ENCODE measurements around the gene ATF5. TPM values are rescaled to one million over a fixed set of nuclear protein-coding genes. Genes with fewer than 3 reads are reported as not detected.

Gene ATF5, protein sequence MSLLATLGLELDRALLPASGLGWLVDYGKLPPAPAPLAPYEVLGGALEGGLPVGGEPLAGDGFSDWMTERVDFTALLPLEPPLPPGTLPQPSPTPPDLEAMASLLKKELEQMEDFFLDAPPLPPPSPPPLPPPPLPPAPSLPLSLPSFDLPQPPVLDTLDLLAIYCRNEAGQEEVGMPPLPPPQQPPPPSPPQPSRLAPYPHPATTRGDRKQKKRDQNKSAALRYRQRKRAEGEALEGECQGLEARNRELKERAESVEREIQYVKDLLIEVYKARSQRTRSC
- 4.5 and 15.4 TPM in 2 replicates for total RNA-seq

DNA sequence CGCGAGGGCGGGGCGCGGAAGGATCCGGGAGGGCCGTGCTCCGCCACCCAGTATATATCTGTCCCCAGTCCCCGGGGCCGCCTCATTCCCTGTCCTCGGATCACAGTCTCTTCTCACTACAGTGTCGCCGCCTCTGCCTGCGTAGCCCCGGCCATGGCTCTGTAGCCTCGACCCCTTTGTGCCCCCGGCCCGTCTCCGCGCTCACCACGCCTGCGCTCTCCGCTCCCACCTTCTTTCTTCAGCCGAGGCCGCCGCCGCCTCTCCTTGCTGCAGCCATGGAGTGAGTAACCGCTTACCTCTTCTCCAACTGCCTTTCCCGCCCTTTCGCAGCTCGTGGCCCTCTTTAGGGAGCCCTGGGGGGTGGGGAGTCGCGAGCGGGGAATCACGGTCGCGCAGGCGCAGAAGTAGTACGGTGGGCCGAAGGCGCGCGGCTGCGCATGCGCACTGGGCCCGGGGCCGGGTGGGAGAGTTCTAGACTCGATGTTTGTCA lies at the start of gene ATF5, which contains the start of gene NUP62:
Gene ATF5, plus strand, starts transcription at position 85 of the 490 bp plus-strand sequence. CDS start 1,646 bp downstream, outside the sequence.
Gene NUP62, minus strand, starts transcription at position 384 of the 490 bp plus-strand sequence. CDS start 19,697 bp downstream, outside the sequence.

DNA sequence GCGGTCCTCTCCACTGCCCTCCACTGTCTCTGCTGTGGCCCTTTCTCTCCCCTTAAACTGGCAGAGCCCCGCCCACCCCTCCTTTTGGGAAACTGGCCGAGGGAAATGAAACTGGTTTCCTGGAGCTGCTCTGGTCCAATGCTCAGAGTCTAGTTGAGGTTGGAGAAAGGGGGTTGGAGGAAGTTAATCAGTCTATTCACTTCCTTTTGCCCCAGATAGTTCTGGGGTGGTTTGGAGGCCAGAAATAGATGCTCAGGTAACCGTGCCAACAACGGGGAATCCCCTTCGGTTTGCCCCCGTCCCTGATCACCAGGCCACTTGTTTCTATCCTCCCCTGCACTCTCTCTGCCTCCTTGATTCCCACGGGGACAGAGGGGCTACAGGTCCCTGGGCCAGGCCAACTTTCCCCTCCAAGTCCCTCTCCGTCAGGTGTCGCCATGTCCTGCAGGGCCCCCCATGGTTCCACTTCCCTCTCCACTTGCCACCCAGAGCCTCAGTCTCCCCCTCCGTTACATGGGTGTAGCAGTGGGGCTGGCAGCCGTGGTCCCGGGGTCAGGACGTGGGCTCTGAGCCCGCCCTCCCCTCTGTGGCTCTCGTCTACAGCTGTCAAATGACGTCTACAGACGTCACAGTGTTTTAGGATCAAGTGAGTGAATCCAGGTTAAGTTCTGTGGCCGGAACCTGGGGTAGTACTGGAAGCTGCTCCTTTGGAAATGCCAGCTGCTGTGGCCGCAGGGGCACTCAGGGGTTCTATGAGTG lies 32.0 kb upstream of the ATF5 start, which contains the start of gene IL4I1:
Gene IL4I1, minus strand, starts transcription at position 25 of the 759 bp plus-strand sequence. CDS start 727 bp downstream, outside the sequence.

DNA sequence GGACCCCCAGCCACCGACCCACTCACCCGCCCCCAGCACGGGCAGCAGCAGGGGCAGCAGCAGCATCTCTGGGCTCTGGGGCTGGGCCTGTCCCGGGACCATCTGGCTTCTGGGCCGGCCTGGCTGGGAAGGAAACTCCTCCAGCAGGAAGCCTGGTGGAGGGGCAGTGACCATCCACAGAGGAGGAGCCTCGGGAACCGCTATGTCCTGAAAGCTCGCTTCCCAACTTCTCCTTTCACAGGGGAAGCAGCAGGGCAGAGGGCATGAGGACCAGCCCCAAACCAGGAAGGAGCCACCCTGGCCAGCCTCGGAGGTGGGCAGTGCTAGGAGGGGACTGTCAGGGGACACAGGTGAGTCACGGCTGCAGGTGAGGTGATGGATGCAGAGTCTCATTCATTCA lies 32.0 kb downstream of the ATF5 start, which contains the start of gene SIGLEC11:
Gene SIGLEC11, minus strand, starts transcription at position 193 of the 400 bp plus-strand sequence. Its CDS starts 91 bp downstream, at position 102.

Other genes with a start within 250 kb of the ATF5 start
- gene ADM5, start 239.6 kb upstream of the ATF5 start, total RNA-seq: 1.7 and 2.9 TPM in 2 replicates
- gene CPT1C, start 238.1 kb upstream of the ATF5 start, total RNA-seq: 15.8 and 50.0 TPM in 2 replicates
- not detected in 2 replicates for gene TSKS, start 165.9 kb upstream of the ATF5 start, total RNA-seq
- gene AP2A1, start 162.2 kb upstream of the ATF5 start, total RNA-seq: 128 and 138 TPM in 2 replicates
- 21.5 and 30.1 TPM in 2 replicates for gene FUZ, start 115.9 kb upstream of the ATF5 start, total RNA-seq
- 21.1 and 32.3 TPM in 2 replicates for gene MED25, start 110.9 kb upstream of the ATF5 start, total RNA-seq
- 94.0 and 139 TPM in 2 replicates for gene PTOV1, start 78.0 kb upstream of the ATF5 start, total RNA-seq
- 29.1 and 52.8 TPM in 2 replicates for gene PNKP, start 61.6 kb upstream of the ATF5 start, total RNA-seq
- 25.7 and 38.6 TPM in 2 replicates for gene AKT1S1, start 51.9 kb upstream of the ATF5 start, total RNA-seq
- gene TBC1D17, start 51.5 kb upstream of the ATF5 start, total RNA-seq: 22.5 TPM in 2 replicates
- gene IL4I1, start 32.3 kb upstream of the ATF5 start, total RNA-seq: 1.3 TPM in 1 of 2 replicates, not detected in the other
- gene NUP62, start 299 bp downstream of the ATF5 start, total RNA-seq: 25.5 and 46.2 TPM in 2 replicates
- gene SIGLEC11, start 32.0 kb downstream of the ATF5 start, total RNA-seq: not detected in 2 replicates
- gene VRK3, start 96.2 kb downstream of the ATF5 start, total RNA-seq: 22.5 and 26.8 TPM in 2 replicates
- gene ZNF473, start 96.8 kb downstream of the ATF5 start, total RNA-seq: 8.1 and 9.9 TPM in 2 replicates
- 0.65 TPM in 1 of 2 replicates, not detected in the other for gene IZUMO2, start 234.1 kb downstream of the ATF5 start, total RNA-seq